HG03565 (cell line): Measurements from ENCODE around the gene SASH1.

Experiments used
- ATAC-seq: cut with Tn5 transposase; IDR thresholded peaks from one replicate; pipeline ENCODE4 v1.9.1; 2021; ENCODE audit warnings: mild to moderate bottlenecking, moderate library complexity; ENCODE audit not compliant: unreplicated experiment

The SASH1 gene

DNA sequence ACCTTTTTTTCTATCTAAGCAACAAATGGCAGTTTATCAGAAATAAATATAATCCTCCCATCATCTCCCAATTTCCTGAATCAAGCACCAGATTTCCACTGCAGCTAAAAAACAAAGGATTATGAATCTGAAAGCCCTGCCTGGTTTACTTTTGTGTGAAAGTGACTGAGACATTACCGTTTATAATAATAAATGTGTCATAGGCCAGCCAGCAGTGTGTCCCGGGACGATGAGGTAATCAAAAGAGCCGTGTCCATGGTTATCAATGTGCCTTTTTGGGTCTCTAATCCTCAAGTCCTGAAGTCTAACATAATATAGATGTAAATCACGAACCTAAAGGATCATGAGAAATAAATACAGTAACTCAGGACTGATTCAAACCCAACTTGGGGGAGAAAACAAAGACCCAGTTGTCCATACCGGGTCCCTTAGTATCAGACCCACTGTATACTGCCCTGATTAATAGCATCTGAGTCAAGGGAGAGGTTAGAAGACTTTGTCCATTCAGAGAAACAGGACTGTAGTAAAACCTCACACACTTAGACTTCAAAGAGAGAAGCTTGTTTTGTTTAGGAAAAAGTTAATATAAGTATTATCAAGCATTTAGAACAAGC is 149.1 kb downstream of the SASH1 start:
- ATAC-seq = no peak

DNA sequence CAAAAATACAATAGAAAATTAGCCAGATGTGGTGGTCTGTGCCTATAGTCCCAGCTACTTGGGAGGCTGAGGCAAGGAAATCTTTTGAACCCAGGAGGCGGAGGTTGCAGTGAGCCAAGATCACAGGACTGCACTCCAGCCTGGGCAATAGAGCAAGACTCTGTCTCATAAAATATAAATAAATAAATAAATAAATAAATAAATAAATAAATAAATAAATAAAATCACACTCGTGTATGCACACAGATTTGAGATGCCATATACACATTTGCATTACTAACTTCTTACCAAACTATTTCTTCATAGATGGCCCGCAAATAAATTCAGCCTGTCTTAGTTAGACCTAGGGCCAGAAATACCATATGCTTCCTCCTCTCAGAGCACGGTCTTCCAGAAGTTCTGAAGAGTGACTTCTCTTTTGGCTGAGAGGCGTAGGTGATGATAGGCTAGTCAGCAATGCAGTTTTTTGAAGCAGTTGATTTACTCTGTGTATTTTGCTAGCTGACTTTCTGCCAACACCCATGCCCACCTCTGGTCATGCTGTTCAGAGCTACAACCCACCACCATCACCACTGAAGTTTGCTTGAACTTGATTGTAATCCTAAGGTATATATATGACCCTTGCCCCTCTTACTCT is 150.1 kb downstream of the SASH1 start:
- no peak for ATAC-seq

DNA sequence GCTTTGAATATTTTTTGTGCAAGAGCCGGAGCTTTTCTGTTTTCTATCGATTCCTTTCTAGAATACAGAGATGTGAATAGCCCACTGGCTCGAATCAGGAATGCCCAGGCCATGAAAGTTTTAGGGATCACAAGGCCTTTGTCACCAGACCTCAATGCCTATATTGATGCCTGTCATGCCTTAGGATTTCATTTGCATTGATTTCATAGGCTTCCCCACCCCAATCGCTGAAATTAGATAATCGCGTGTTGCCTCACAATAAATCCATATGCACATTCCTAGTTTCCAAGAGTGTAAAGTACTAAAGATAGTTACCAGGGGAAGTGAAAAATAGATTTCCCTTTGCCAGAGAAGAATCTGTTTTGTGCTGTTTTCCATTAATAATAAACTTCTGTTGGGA is 150.8 kb downstream of the SASH1 start:
- no peak for ATAC-seq

- ATAC-seq = no peak
Measured at GRCh38 chr6:148494226-148494625, 151.6 kb downstream of the SASH1 start.

DNA sequence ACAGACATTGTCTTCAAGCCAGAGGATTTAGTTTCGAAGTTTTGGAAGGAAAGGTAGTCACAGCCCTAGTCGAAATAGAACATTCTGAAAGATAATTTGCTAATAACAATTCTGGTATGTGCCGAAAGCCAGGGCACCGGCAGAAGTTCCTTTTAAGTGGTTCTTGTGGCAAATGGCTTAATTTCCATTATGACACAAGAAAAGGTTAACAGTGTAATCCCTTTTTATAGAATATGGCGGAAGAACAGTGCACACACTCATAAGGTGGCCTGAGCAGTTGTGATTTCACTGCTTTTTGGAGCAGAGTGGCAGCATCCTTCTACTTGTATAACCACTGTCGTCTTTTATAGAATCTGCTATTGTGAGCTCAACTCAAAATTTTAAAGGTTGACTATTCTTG is 152.4 kb downstream of the SASH1 start:
- ATAC-seq = peak; percentile 78

DNA sequence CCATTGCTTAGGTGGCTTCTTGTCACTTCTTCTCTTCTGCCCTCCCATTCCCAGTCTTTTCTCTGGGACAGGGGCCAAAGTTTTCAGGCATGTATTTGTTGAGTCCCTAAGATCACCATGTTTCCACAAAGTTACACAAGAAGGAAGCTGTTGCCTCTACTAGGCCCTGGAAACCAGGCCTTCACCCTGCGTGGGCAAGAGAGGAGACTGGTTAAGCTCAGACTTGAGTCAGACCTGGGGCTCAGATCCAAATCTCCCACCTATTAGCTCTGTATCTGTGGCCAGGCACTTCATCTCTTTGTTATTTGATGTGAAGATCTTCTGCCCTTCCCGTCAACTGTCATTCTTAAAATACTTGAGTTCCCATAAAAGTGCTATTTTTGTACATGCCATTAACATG is 154.6 kb downstream of the SASH1 start:
- ATAC-seq = no peak

DNA sequence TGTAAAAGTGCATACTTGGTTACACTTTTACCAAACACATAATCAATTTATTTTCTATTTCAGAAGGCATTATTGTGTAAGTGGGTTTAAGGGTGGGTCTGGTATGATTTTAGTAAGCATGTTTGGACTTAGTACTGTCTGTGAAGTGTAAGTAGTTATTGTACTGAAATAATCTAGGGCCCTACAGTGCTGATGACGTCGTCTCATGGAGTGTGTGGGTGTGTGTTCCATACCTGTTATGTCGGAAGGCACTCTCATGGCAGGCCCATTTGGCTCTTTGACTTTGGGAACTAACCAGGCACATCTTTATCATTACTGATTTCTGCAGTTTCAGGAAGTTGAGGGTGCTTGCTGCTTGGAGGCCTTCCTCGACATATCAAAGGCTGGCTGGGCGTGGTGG is 155.1 kb downstream of the SASH1 start:
- ATAC-seq = no peak

DNA sequence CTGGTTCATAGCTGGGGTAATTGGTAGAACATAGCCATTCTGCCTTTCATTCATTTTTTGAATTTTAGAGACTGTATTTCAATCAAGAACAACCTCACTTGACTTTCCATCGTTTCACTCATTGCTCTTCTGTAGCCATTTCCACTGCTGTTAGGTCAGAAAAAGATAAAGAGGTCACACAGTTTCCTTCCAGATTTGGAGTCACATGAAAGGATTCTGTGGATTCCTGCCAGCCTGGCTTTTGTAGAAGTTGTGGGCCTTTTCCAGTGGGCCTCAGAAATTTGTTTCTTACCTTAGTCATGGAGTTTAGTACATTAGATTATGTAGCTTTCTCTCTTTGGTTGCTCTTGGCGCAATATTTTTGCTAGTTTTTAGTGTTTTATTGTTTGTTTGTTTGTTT is 157.8 kb downstream of the SASH1 start:
- no peak for ATAC-seq

GRCh38 chr6:148501178-148501590 is 158.5 kb downstream of the SASH1 start:
- ATAC-seq = no peak

DNA sequence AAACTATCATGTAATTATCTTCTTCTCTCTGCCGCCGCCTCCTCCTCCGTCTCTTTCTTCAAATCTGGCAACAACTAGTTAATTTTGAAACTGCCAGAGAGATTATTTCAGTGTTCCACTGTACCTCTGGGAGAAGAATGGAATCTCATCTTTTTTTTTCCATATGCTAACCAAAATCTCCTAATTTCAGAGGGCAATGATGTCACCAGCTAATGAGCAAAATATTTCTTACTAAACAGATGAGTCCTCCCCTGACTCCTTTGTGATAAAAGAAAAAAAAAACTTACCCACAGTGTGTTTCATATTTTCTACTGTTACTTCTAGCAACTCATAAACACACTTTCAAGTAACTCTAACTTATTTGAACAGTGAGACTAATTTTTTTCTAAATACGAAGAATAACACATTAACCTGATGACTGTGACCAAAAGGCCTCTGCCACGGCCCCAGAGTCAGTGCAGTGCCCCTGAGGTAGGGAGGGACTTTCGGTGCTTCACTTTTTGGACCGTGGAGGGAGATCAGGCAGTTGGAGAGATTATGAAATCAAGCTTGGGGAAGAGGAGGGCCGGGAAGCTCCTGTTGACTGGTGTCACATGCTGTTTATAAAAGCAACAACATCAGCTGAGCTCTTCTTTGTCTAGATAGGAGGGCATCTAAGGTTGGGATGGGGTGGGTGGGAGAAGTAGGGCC is 159.6 kb downstream of the SASH1 start:
- no peak for ATAC-seq

- ATAC-seq = no peak
Measured at GRCh38 chr6:148502773-148503135, 160.1 kb downstream of the SASH1 start.

- ATAC-seq = no peak
Measured at GRCh38 chr6:148503703-148504102, 161.1 kb downstream of the SASH1 start.

- ATAC-seq = no peak
Measured at GRCh38 chr6:148507774-148508173, 165.1 kb downstream of the SASH1 start.

DNA sequence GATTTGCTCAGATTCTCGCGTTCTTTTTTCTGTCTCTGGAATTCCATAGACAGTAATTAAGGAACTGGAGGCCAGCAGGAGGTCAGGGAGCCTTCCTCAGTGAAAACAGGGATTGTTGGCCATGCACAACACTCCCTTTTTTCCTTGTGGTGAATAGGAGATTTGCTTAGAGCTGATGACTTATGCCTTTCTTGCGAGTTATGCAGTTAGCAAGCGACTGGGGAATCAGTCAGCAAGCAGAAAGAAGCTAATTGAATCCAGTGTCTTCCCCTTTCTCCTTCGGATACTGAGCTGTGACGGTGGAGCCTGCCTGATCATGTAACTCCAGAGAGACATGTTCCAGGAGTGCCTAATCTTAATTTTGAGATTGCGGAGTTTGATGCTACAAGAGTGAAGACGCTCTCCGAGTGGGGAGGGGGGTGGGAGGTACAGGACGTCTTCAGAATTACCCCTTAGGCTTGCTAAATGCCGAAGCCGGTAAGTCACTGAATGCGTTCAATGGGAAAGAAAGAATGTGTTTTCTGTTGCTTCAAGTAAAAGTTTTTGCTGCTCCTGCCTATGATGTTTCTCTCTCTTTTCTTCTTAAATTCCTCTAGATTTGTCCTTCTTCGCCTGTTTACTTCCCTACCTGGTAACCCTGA is 165.9 kb downstream of the SASH1 start:
- ATAC-seq = no peak

DNA sequence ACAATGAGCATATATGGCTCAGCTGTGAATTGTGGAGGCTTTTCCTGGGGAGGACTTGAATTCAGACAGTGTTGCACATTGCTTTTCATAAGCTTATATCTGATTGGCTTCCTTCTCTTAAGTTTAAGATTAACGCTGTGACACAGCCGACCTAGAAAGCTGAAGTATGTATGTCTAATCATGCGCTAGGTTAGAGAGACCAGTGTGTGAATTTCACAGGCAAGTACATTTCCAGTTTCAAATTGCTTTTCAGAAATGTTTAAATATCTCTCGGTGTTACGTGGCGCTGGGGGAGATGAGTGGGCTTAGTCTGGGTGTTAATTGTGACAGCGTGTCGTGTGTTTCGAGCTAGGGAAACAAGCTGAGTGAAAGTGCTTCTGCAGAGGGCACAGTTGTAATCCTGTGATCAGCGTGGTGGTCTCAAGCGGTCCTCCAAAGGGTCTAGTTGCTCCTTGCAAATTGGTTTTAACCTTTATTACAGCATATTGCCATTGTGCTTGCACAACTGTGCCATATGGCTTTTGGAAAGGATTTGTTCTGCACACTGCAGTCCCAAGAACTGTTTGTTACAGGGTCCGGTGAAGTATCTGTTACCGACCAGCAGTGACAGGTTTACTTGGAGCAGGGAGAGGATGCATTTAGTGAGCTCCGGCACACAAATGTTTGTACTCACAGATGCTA is 166.6 kb downstream of the SASH1 start:
- no peak for ATAC-seq

GRCh38 chr6:148509800-148510581 is 167.4 kb downstream of the SASH1 start:
- ATAC-seq = peak; percentile 40

DNA sequence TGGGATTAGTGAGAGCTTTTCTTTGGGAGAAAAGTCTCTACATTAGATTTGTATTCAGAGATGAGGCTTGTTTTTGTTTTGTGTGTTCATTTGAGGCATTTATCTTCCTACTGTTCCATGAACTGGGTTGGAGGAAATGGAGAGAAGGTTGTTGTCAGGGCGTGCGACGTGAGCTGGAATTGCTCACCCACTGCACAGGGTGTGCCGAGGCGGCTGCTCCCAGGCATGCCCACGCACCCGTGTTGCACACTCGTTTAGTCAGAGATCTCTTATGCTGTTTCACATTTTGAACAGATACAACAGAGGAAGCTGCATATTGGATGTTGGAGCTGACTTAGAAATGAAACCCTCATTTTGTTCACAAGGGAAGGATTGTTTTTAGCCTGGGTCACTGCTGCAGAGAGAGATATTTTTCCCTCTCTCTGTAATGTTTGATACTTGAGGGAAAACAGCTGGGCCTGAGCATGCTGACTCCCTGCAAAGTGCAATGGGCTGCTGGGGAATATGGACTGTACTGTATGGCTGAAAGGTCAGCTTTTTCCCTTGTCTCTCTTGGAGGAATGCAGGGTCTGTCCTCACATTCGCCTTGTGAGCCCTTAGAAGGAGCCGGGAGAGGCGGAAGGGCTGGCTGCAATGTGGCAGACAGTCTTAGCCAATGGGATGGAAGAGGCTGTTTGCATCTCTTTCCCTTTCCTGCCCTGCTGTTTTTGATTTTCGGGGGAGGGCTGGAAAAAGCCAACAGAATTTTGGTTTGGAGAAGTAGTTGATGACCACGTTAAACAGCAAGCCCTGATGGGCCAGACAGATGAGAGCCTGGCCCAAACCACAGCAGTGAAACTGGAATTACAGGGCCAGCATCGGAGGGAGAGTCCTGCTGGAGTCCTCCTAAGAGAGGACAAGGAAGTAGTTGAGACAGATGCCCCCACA is 170.8 kb downstream of the SASH1 start:
- no peak for ATAC-seq

DNA sequence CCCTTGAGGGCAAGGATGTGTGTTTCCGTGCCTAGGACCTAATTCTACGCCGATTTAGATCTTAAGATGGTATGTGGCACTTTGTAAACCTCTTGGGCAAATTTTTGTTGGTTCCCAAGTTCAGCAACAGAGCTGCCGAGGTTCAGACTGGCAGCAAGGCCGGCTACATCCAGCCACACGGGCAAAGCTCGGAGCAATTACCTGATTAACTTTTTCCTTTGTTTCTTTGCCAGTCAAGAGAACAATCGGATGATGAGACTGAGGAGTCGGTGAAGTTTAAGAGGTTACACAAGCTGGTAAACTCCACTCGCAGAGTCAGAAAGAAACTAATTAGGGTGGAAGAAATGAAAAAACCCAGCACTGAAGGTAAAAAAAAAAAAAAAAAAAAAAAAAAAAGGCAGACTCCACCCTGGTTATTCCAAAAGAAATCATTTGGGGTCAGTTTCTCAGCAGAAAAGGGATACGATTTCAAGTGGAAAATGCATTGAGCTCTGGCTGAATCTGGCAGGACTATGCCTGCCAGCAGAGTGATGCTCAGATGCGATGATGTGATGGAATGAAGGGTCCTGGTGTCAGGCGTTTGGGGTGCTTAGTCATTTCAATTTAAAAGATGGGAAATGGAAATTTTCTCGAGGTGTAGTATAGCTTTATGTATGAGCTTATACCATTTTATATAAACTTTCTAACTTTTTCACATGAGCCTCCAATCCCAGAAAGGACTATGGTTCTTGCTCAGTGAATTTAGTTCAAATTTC is 171.6 kb downstream of the SASH1 start:
- ATAC-seq = no peak

DNA sequence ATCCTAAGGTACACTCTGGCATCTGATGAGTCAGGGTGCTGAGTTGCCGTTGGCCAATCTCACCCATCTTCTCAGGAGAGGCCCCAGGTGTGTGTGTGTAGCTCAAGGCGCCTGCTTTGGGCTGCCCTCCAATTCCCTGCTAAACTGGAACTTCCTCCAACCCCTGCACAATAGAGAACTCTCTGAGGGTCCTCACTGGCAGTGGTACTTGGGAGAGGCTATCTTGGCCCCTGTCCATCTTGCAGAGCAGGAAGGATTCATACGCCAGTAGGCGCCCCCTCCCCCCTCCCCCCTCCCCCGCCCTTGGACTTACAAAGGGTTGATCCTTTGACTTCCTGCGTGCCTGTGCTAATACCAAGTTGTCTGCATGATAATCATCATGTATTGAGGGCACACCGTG is 173.6 kb downstream of the SASH1 start:
- ATAC-seq = no peak
